IPS DF 6.9 (cell line): ENCODE results near the gene PSMB8.

Source experiments
- DNase-seq: peaks from one replicate; pipeline ENCODE4 v3.0.0-alpha.2; 2013; ENCODE audit warnings: low read depth, low spot score
- H3K27ac ChIP-seq: one replicate; pipeline ENCODE4 v1.5.1; 2013; ENCODE audit warnings: low read length, control low read depth
- H3K27me3 ChIP-seq: 2 replicates; pipeline ENCODE4 v1.6.1; 2013; ENCODE audit warnings: mild to moderate bottlenecking, low read length; ENCODE audit not compliant: control insufficient read depth, insufficient read depth
- H3K36me3 ChIP-seq: 2 replicates; pipeline ENCODE4 v1.6.1; 2013; ENCODE audit warnings: low read length; ENCODE audit not compliant: control insufficient read depth, insufficient read depth
- H3K4me1 ChIP-seq: 2 replicates; pipeline ENCODE4 v1.6.1; 2013; ENCODE audit warnings: low read length; ENCODE audit not compliant: control insufficient read depth, insufficient read depth
- H3K4me3 ChIP-seq: 2 replicates; pipeline ENCODE4 v1.5.1; 2013; ENCODE audit warnings: mild to moderate bottlenecking, low read length
- H3K9me3 ChIP-seq: 2 replicates; pipeline ENCODE4 v1.6.1; 2013; ENCODE audit warnings: low read length, inconsistent platforms; ENCODE audit not compliant: control insufficient read depth, insufficient read depth
- WGBS: extraction: QIAGEN DNeasy Blood & Tissue Kit; methylation state at CpG from one replicate; pipeline ENCODE4 v1.1.7; 2013; ENCODE audit warnings: mixed read lengths, missing lambda C conversion rate; ENCODE audit not compliant: insufficient read length, insufficient coverage; 5-methylcytosine and 5-hydroxymethylcytosine counted together

PSMB8 gene

DNA sequence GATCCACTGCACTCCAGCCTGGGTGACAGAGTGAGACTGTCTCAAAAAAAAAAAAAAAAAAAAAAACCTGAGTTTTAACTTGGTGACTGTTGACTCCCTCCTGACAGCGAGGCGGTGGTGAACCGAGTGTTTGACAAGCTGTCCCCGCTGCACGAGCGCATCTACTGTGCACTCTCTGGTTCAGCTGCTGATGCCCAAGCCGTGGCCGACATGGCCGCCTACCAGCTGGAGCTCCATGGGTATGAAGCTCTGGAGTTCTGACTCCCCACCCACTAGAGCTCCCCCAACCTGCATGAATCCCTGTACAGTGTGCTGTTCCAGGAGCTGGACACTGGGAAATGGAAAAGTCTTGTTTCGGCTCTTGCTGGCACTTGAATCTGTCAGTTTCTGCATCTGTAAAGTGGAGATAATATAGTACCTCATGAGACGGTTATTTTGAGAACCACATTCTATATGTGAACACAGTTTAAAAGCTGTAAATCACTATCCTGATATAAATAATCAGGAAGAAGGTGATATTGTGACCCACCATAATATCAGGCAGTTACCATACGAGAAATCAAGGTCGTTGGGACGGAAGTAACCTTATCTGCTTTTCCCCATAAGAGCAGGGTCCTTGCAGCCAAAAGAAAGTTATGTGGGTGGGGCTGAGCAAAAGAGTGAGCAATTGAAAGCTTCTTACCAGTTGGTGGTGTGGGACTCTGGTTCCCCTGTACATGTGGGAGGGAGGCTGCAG, 13.5 kb upstream of the PSMB8 start:
- no peaks in the 10 kb centered on the region for H3K9me3 ChIP-seq
- no peaks in the 10 kb centered on the region for H3K36me3 ChIP-seq
- no peak overlapping the region for H3K27ac ChIP-seq
- no CpG with 5 or more reads among the region's 14 CpGs for WGBS
- DNase-seq: no peak
- peaks cover 5% of the 10 kb centered on the region for H3K27me3 ChIP-seq
- no peak overlapping the region for H3K4me3 ChIP-seq
- peaks cover 2% of the 10 kb centered on the region; the same call in 1 of the 2 replicates for H3K4me1 ChIP-seq

DNA sequence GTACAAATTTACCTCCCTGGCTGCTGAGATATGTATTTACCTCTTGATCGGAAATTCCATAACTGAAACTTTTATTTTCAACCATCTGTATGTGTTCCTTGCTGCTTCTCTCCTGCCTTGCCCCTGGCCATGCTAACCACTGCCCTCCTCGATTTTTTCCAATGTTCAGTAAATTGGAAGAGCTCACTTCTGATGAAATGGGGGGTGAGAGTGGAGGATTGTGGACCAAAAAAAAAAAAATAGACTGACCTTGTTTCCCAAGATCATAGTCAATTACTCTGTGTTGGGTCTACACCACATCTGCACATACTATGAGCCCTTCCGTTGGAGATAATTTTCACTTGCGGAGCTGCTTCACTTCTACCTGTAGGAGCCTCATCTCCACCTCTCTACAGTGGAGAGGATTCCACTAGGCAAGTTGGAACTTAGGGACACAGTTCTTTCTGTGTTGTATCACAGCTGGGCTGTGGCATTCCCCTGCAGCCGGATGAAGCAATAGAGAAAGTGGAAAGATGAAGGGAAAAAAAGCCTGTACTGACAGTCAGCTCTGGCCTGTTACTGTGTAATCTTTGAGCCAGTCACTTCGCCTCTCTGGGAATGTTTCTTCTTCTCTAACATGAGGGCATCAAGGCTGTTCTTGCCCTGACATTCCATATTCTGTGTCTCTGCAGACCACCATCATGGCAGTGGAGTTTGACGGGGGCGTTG, 11.8 kb upstream of the PSMB8 start:
- Histone ChIP-seq H3K27ac (no peak overlapping the region), H3K27me3 (peaks cover 8% of the 10 kb centered on the region), H3K4me1 (peaks cover 2% of the 10 kb centered on the region; the same call in 1 of the 2 replicates), H3K9me3 (no peaks in the 10 kb centered on the region), H3K4me3 (no peak overlapping the region), H3K36me3 (no peaks in the 10 kb centered on the region)
- no CpG with 5 or more reads among the region's 8 CpGs for WGBS
- no peak for DNase-seq

DNA sequence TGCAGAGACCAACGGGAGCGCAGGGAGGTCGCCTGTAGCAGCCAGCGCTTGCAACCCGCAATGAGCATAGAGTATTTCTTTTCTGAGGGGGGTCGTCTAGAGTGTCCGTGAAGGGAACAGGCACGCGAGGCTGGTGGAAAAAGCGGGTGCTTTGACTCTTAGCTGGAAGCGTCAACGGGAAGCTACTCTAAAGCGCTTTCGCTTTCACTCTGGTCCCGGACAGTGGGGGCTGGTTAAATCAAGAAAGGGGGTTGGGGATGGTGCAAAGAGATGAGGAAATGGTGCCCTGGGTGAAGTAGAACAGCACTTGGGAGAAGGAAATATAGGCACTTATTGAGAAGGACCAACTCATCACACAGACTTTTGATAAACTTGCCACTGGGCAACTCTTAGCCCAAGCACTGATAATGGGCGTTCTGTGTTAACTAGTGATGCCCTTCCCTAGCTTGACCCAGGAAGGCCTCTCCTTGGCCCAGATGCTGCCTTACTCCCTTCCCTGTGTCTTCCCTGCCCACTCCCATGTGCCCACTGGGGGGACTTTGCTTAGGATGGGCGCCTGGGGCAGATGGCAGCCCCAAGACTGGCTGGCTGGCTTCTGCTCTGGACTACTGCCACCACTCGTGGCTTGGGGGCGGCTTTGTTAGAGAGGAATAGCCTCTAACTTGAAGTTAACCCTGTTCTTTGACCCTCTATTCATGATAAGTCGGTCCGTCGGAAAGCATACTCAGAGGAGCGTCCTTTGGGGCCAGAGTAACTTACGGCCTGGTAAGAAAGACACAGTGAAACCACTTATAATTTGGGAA, 10.7 kb upstream of the PSMB8 start:
- Histone ChIP-seq H3K4me1 (peaks cover 2% of the 10 kb centered on the region; the same call in 1 of the 2 replicates), H3K27ac (no peak overlapping the region), H3K36me3 (no peaks in the 10 kb centered on the region), H3K27me3 (peaks cover 8% of the 10 kb centered on the region), H3K9me3 (no peaks in the 10 kb centered on the region), H3K4me3 (peak overlapping the region; percentile 59; the same call in 1 of the 2 replicates)
- DNase-seq: no peak
- WGBS: no CpG with 5 or more reads among the region's 24 CpGs

- no peak for DNase-seq
- peaks cover 2% of the 10 kb centered on the region; the same call in 1 of the 2 replicates for H3K4me1 ChIP-seq
- no peaks in the 10 kb centered on the region for H3K9me3 ChIP-seq
- peak within 1 kb of the TSS; percentile 59; the same call in 1 of the 2 replicates for H3K4me3 ChIP-seq
- no CpG with 5 or more reads among the region's 68 CpGs for WGBS
- H3K27ac ChIP-seq: no peak within 1 kb of the TSS
- H3K36me3 ChIP-seq: no peaks in the 10 kb centered on the region
- H3K27me3 ChIP-seq: peaks cover 8% of the 10 kb centered on the region
Measured at GRCh38 chr6:32853541-32854375, 9.9 kb upstream of the PSMB8 start, which contains the start of the genes PSMB9 and TAP1. Gene PSMB9 (plus strand): TSS chr6:32854192. CDS start chr6:32854230, 38 bp downstream. Gene TAP1 (minus strand): TSS chr6:32853704. CDS start chr6:32853636, 68 bp downstream.

GRCh38 chr6:32852844-32853540, 9.1 kb upstream of the PSMB8 start:
- peak overlapping the region; percentile 59; the same call in 1 of the 2 replicates for H3K4me3 ChIP-seq
- WGBS: no CpG with 5 or more reads among the region's 41 CpGs
- H3K4me1 ChIP-seq: peaks cover 2% of the 10 kb centered on the region; the same call in 1 of the 2 replicates
- no peaks in the 10 kb centered on the region for H3K36me3 ChIP-seq
- H3K27ac ChIP-seq: no peak overlapping the region
- H3K9me3 ChIP-seq: no peaks in the 10 kb centered on the region
- H3K27me3 ChIP-seq: peaks cover 8% of the 10 kb centered on the region
- no peak for DNase-seq

DNA sequence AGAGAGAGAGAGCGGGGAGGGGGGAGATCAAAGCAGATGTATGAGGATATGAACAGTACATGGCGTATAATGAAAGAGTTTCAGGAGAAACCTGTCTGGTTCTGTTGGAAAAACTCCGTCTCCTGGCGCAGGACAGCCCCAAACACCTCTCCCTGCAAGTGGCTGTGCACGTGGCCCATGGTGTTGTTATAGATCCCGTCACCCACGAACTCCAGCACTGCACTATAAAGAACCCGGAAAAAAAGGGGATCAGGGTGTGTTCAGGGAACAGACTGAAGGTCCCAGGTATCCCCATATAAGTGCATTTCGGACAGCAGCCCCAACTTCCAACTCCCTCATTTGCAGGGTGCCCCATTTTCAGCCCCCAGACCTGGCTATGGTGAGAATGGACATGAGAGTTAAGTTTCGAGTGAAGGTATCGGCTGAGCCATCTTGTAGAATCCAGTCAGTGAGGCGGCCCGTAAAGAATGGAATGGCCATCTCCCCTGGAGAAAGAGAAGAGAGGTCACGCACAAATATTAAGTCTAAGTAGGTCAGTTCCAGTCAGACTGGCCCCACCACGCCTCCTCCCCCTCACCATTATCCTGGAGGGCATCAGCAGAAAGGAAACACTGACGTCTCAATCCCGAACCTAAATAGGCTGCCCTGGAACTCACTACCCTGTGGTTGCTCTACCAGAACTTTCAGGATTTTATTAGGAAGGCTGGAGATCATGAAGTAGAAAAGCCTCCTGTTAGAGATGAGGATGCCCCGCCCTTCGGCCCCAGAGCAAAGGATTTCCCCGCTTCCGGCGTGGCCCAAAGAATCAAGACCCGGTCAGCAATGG, 8.4 kb upstream of the PSMB8 start:
- H3K4me3 ChIP-seq: peak overlapping the region; percentile 59; the same call in 1 of the 2 replicates
- no peaks in the 10 kb centered on the region for H3K9me3 ChIP-seq
- no peak for DNase-seq
- H3K4me1 ChIP-seq: peaks cover 2% of the 10 kb centered on the region; the same call in 1 of the 2 replicates
- peaks cover 8% of the 10 kb centered on the region for H3K27me3 ChIP-seq
- 100% methylated on average over 1 of the region's 23 CpGs for WGBS
- H3K27ac ChIP-seq: no peak overlapping the region
- H3K36me3 ChIP-seq: no peaks in the 10 kb centered on the region

- no peaks in the 10 kb centered on the region for H3K36me3 ChIP-seq
- H3K27ac ChIP-seq: no peak overlapping the region
- no CpG with 5 or more reads among the region's 4 CpGs for WGBS
- peaks cover 8% of the 10 kb centered on the region for H3K27me3 ChIP-seq
- H3K4me3 ChIP-seq: no peak overlapping the region
- no peaks in the 10 kb centered on the region for H3K9me3 ChIP-seq
- peaks cover 2% of the 10 kb centered on the region; the same call in 1 of the 2 replicates for H3K4me1 ChIP-seq
- DNase-seq: no peak
Measured at GRCh38 chr6:32851025-32851424, 7.2 kb upstream of the PSMB8 start.

DNA sequence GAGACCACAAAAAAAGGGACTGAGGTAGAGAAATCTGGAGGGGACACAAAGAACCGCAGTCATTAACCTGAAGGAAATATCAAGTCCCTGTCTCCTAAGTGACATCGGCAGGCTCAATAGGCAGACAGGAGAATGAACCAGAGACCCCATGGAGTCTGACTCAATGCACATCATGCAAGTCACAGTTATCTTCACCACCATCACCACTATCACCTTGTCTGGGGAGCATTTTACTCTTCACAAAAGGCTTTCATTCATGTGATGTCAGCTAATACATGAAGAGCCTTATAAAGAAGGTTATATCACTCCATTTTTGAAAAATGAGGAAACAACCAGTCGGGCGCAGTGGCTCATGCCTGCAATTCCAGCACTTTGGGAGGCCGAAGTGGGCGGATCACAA, 5.3 kb upstream of the PSMB8 start:
- no CpG with 5 or more reads among the region's 6 CpGs for WGBS
- H3K36me3 ChIP-seq: no peaks in the 10 kb centered on the region
- no peak overlapping the region for H3K27ac ChIP-seq
- H3K27me3 ChIP-seq: peaks cover 4% of the 10 kb centered on the region; the same call in 1 of the 2 replicates
- no peaks in the 10 kb centered on the region for H3K4me1 ChIP-seq
- no peak for DNase-seq
- no peak overlapping the region for H3K4me3 ChIP-seq
- H3K9me3 ChIP-seq: no peaks in the 10 kb centered on the region
